ENCODE data around the gene ERC2. TPM values are rescaled to one million over a fixed set of nuclear protein-coding genes. Genes with fewer than 3 reads are reported as not detected.
A peak's percentile ranks its signal among the peaks of the same experiment; 100 is the strongest.
"Not testable (repeated sequence)": the region's sequence is repeated elsewhere in the genome, so short reads cannot be mapped to it uniquely, and the experiment has no call there.

Gene ERC2
- 0.81 TPM for total RNA-seq
- long read RNA-seq, partial matches to known transcripts: 0 of 3 reads
- long read RNA-seq, other reads (novel, unspliced or antisense): 3 of 3 reads

- intact Hi-C loops (cut with DNase I): no loop called here
- ATAC-seq (ENCODE audit: poor library complexity) (peak; percentile 88), DNase-seq (peak; percentile 49)
These were observed at the start of gene ERC2 for GRCh38 chr3:56468184-56469106. Gene ERC2, minus strand, starts transcription at chr3:56468467.

- intact Hi-C loops (cut with DNase I): no loop called here
- no peak for ATAC-seq (ENCODE audit: poor library complexity)
- no peak for DNase-seq
These were observed 34.5 kb upstream of the ERC2 start for GRCh38 chr3:56502738-56503137.

- intact Hi-C loops (cut with DNase I); ATAC-seq (ENCODE audit: poor library complexity); DNase-seq: not testable (repeated sequence)
These were observed 28.1 kb upstream of the ERC2 start for GRCh38 chr3:56496376-56496775.

- intact Hi-C loops (cut with DNase I): no loop called here
- peak; percentile 88 for ATAC-seq (ENCODE audit: poor library complexity)
- peak; percentile 80 for DNase-seq
These were observed 26.5 kb upstream of the ERC2 start for GRCh38 chr3:56494679-56495322.

GRCh38 chr3:56491566-56491965, 23.3 kb upstream of the ERC2 start:
- intact Hi-C loops (cut with DNase I): no loop called here
- DNase-seq (no peak), ATAC-seq (ENCODE audit: poor library complexity) (no peak)

- DNase-seq (no peak), ATAC-seq (ENCODE audit: poor library complexity) (no peak)
- intact Hi-C loops (cut with DNase I): no loop called here
These were observed 20.7 kb upstream of the ERC2 start for GRCh38 chr3:56488812-56489600.

- intact Hi-C loops (cut with DNase I): no loop called here
- no peak for DNase-seq
- no peak for ATAC-seq (ENCODE audit: poor library complexity)
These were observed 16.3 kb upstream of the ERC2 start for GRCh38 chr3:56484525-56485032.

- DNase-seq: no peak
- no peak for ATAC-seq (ENCODE audit: poor library complexity)
- intact Hi-C loops (cut with DNase I): no loop called here
These were observed 15.9 kb upstream of the ERC2 start for GRCh38 chr3:56484122-56484521.

GRCh38 chr3:56477646-56478045, 9.4 kb upstream of the ERC2 start:
- intact Hi-C loops (cut with DNase I): no loop called here
- ATAC-seq (ENCODE audit: poor library complexity): no peak

GRCh38 chr3:56476771-56477170, 8.5 kb upstream of the ERC2 start:
- no peak for ATAC-seq (ENCODE audit: poor library complexity)
- DNase-seq: no peak
- intact Hi-C loops (cut with DNase I): no loop called here

More at GRCh38 chr3:56477646-56478045, 9.4 kb upstream of the ERC2 start:
- DNase-seq: no peak

GRCh38 chr3:56471771-56472170, 3.5 kb upstream of the ERC2 start:
- DNase-seq (no peak), ATAC-seq (ENCODE audit: poor library complexity) (no peak)
- intact Hi-C loops (cut with DNase I): no loop called here

- ATAC-seq (ENCODE audit: poor library complexity) (no peak), DNase-seq (no peak)
- intact Hi-C loops (cut with DNase I): no loop called here
These were observed 874 bp upstream of the ERC2 start for GRCh38 chr3:56469141-56469540.

- intact Hi-C loops (cut with DNase I): no loop called here
- DNase-seq (no peak), ATAC-seq (ENCODE audit: poor library complexity) (peak; percentile 43)
These were observed 475 bp downstream of the ERC2 start for GRCh38 chr3:56467801-56468183.

- intact Hi-C loops (cut with DNase I): no loop called here
- DNase-seq (peak; percentile 62), ATAC-seq (ENCODE audit: poor library complexity) (peak; percentile 94)
These were observed 1.2 kb downstream of the ERC2 start for GRCh38 chr3:56467108-56467507.

- intact Hi-C loops (cut with DNase I): no loop called here
- ATAC-seq (ENCODE audit: poor library complexity) (no peak), DNase-seq (no peak)
These were observed 8.5 kb downstream of the ERC2 start for GRCh38 chr3:56459719-56460118.

GRCh38 chr3:56459104-56459496, 9.2 kb downstream of the ERC2 start:
- no peak for DNase-seq
- intact Hi-C loops (cut with DNase I): no loop called here

GRCh38 chr3:56458496-56459103, 9.7 kb downstream of the ERC2 start:
- ATAC-seq (ENCODE audit: poor library complexity) (no peak), DNase-seq (no peak)
- intact Hi-C loops (cut with DNase I): no loop called here

More at GRCh38 chr3:56459104-56459496, 9.2 kb downstream of the ERC2 start:
- no peak for ATAC-seq (ENCODE audit: poor library complexity)

GRCh38 chr3:56456117-56456516, 12.2 kb downstream of the ERC2 start:
- DNase-seq (no peak), ATAC-seq (ENCODE audit: poor library complexity) (no peak)
- intact Hi-C loops (cut with DNase I): no loop called here

- intact Hi-C loops (cut with DNase I): no loop called here
- ATAC-seq (ENCODE audit: poor library complexity) (no peak), DNase-seq (no peak)
These were observed 15.3 kb downstream of the ERC2 start for GRCh38 chr3:56453011-56453410.

Data from Right ventricle myocardium superior (tissue), 1 donor.